GM18870 (cell line): ENCODE data around the gene PNN.
"Not testable (repeated sequence)": the region's sequence is repeated elsewhere in the genome, so short reads cannot be mapped to it uniquely, and the experiment has no call there.

ENCODE experiments used
- ATAC-seq: cut with Tn5 transposase; IDR thresholded peaks from one replicate; pipeline ENCODE4 v1.9.1; 2021; ENCODE audit warnings: moderate library complexity; ENCODE audit not compliant: unreplicated experiment

The PNN gene

DNA sequence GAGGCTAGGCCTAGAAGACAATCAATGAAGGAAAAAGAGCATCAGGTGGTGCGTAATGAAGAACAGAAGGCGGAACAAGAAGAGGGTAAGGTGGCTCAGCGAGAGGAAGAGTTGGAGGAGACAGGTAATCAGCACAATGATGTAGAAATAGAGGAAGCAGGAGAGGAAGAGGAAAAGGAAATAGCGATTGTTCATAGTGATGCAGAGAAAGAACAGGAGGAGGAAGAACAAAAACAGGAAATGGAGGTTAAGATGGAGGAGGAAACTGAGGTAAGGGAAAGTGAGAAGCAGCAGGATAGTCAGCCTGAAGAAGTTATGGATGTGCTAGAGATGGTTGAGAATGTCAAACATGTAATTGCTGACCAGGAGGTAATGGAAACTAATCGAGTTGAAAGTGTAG is 5.5 kb downstream of the PNN start:
- ATAC-seq = no peak

DNA sequence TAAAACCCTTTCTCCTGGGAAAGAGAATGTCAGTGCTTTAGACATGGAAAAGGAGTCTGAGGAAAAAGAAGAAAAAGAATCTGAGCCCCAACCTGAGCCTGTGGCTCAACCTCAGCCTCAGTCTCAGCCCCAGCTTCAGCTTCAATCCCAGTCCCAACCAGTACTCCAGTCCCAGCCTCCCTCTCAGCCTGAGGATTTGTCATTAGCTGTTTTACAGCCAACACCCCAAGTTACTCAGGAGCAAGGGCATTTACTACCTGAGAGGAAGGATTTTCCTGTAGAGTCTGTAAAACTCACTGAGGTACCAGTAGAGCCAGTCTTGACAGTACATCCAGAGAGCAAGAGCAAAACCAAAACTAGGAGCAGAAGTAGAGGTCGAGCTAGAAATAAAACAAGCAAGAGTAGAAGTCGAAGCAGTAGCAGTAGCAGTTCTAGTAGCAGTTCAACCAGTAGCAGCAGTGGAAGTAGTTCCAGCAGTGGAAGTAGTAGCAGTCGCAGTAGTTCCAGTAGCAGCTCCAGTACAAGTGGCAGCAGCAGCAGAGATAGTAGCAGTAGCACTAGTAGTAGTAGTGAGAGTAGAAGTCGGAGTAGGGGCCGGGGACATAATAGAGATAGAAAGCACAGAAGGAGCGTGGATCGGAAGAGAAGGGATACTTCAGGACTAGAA is 6.1 kb downstream of the PNN start:
- no peak for ATAC-seq

DNA sequence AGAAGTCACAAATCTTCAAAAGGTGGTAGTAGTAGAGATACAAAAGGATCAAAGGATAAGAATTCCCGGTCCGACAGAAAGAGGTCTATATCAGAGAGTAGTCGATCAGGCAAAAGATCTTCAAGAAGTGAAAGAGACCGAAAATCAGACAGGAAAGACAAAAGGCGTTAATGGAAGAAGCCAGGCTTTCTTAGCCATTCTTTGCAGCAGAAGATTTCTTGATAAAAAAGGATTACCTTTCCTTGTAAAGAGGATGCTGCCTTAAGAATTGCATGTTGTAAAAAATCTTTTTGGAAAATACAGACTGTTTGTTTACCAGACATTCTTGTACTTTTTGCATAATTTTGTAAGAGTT is 6.6 kb downstream of the PNN start:
- ATAC-seq = no peak

DNA sequence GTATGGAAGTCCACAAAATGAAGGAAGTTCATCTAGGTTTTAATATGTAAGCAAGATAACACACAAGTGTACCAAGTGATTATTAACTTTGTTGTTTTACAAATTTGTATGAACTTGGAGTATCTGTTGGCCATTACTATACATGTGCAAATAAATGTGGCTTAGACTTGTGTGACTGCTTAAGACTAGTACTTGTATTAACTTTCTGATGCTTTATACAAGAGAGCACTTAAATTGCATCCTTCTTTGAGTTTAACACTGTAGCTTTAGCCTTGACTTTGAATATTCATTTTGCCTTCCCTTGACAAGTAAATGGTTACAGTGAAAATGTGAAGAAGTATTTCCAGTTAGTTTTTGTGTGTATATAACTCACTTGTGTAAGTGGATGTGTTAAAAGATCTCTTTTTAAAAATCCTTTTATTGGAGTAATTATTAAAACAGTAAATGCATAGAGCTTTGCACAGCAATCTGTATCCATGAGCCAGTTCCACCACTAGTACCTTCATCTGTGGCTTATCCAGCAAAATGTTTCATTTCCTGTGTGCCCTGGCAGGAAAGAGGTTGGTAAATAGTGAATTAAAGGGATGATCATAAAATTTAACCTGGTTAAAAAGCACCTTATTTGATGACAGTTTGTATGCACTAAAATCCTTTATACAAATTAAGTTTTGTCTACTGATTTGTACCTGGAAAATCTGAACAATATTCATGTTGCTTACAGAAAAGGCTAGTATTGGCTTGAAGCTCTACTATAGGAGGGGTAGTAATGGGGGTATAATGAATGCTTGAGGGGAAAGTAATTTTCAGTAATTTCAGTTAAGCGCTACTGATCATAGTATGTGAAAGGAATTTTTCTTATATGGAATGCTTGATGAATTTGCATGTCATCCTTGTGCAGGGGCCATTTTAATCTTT is 8.0 kb downstream of the PNN start:
- no peak for ATAC-seq

DNA sequence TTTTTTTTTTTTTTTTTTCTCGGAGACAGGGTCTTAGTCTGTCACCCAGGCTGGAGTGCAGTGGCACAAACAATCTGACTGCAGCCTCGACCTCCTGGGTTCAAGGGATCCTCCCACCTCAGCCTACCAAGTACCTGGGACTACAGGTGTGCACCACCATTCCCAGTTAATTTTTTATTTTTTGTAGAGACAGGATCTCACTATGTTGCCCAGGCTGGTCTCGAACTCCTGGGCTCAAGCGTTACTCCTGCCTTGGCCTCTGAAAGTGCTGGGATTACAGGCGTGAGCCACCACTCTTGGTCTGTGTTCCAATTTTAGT is 8.6 kb downstream of the PNN start:
- not testable (repeated sequence) for ATAC-seq

DNA sequence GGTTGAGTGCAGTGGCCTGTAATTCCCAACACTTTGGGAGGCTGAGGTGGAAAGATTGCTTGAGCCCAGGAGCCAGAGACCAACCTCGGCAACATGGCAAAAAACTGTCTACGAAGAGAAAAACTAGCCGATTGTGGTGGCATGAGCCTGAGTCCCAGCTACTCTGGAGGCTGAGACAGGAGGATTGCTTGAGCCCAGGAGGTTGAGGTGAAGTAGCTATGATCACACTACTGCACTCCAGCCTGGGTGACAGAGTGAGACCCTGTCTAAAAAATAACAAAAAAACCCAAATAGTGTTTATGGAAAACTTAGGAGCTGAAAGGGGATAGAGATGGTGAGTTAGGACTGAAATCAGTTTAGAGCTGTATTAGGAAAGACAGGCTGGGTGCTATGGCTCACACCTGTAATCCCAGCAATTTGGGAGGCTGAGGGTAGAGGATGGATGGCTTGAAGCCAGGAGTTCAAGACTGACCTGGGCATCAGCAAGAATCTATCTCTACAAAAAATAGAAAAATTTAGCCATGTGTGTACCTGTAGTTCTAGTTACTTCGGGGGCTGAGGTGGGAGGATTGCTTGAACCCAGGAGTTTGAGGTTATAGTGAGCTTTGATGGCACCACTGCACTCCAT is 9.7 kb downstream of the PNN start:
- no peak for ATAC-seq

DNA sequence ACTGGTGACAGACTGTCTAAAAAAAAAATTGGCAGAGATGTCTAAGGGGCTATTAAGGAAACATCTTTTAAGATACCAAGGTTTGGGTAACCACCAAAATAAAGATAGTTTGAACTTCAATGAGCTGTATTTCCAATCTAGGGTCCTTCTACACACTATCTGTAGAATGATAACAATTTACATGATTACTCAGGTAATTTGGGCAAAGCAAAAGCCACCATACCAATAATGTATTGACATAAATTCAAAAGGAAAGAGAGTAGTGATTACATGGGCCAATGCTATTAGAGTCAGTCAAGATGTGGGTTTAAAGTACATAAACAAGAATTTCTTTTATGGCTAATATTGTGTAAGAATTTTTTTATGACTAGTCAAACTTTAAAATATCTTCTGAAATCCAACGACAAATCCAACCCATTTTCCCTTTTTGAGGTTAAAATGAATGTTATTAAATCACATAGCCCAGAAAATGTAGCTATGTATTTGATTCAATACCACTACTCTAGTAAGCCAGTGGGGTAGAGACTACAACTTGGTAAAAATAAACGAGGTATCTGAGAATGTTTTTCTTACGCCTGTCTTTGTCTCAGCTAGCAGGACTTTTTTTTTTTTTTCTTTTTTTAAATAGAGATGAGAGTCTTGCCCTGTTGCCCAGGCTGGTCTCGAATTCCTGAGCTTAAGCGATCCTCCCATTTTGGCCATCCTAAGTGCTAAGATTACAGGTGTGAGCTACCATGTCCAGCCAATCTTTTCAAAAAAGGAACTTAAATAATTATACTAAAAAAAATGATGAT is 10.4 kb downstream of the PNN start:
- no peak for ATAC-seq

DNA sequence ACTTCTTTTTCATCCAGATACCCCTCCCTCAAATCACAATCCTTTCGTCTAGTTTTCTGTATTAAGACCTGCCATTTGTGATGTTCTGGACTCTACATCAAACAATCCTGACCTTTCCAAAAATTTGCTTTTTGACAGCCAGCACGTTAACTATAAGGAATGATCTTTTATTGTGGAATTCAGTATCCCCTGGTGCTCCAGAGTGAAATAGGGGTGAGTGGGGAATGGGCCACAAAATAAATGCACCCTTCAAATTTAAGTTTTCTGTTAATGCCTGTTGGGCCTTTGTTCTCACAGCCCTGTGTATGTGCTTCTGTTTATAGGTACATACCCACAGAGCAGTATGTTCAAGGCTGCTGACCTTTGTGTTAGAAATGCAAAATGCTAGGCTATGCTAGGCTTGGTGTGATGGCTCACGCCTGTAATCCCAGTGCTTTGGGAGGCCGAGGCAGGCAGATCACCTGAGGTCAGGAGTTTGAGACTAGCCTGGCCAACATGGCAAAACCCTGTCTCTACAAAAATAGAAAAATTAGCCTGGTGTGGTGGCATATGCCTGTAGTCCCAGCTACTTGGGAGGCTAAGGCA is 12.0 kb downstream of the PNN start:
- ATAC-seq = no peak

DNA sequence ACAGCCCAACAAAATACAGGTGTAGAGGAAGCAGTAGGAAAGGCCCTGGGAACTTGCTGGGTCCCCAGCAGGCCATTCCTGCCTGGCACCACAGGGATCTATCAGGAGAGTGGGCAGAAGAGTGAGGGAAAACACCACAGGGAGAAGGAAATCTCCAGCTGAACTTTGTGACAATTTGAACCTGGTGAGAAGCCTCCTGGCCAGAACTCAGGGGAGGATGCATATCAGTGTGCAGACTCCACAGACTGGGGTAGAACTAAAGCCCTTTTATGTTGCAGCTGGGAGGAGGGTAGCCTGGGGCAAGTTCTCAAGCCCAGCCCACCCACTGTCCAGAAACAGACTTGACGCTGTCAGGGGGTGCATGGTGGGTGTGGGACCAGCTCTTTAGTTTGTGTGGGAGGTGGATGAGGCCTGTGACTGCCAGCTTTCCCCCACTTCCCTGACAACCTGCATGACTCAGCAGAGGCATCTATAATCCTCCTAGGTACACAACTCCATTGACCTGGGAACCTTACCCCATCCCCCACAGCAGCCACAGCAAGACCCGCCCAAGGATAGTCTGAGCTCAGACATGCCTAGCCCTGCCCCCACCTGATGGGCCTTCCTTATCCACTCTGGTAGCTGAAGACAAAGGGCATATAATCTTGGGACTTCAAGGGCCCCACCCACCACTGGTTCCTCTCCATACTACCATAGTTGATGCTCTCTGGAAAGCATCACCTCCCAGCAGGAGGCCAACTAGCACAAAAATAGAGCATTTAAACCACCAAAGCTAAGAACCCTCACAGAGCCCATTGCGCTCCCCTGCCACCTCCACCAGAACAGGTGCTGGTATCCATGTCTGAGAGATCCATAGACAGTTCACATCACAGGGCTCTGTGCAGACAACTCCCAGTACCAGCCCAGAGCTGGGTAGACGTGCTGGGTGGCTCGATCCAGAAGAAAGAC is 28.9 kb downstream of the PNN start:
- no peak for ATAC-seq

DNA sequence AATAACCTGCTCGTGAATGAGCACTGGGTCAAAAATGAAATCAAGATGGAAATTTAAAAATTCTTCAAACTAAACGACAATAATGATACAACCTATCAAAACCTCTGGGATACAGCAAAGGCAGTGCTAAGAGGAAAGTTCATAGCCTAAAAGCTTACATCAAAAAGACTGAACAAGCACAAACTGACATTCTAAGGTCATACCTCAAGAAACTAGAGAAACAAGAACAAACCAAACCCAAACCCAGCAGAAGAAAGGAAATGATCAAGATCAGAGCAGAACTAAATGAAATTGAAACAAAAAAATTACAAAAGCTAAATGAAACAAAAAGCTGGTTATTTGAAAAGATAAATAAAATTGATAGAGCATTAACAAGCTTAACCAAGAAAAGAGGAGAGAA is 32.4 kb downstream of the PNN start:
- ATAC-seq = not testable (repeated sequence)

DNA sequence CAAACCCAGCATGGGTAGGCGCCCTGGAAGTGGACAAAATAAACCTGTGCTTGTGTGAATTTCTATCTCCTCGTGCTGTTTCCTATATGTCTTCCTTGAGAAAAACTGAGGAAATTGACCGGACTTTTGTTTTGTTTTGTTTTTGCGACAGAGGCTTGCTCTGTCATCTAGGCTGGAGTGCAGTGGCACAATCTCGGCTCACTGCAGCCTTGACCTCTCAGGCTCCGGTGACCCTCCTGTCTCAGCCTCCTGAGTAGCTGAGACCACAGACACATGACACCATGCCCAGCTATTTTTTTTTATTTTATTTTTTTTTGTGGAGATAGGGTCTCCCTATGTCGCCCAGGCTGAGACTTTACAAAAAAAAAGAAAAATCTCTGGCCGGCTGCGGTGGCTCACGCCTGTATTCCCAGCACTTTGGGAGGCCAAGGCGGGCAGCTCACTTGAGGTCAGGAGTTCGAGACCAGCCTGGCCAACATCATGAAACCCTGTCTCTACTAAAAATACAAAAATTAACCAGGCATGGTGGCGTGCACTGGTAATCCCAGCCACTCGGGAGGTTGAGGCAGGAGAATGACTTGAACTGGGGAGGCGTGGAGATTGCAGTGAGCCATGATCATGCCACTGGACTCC is 36.2 kb downstream of the PNN start:
- ATAC-seq = no peak

DNA sequence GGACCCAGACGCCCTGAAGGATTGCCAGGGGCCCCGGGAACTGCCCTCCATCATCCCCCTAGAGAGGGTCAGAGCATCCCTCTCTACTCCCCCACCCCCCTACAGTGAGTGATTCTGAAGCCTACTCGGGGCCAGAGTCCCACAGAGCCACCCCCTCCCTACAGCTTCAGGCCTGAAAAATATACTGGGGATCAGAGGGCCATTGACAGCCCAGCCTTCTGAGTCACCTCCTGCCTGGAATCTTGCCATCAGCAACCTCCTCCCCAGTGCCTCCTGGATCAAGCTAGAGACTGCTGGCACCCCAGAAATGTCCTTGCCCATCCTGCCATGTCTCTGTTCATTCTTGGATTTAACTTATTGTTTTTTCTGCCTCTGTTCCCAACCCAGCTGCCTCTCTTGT is 37.0 kb downstream of the PNN start:
- no peak for ATAC-seq

DNA sequence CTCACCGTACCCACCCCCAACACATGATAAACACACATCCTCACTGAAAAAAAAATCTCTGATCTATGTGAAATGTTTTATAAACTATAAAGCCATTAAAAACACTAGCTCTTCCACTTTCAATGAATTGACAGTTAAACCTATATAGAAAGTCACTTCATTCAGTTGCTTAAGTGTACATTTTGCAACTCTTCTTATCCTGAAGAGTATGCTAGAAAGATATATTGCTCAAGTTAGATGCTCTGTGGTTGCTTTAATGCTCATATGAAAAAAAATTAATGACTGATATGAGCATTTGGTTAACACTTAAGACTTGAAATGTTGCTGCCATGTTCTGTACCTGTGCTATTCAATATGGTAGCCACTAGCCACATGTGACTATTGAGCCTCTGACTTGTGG is 37.6 kb downstream of the PNN start:
- no peak for ATAC-seq

DNA sequence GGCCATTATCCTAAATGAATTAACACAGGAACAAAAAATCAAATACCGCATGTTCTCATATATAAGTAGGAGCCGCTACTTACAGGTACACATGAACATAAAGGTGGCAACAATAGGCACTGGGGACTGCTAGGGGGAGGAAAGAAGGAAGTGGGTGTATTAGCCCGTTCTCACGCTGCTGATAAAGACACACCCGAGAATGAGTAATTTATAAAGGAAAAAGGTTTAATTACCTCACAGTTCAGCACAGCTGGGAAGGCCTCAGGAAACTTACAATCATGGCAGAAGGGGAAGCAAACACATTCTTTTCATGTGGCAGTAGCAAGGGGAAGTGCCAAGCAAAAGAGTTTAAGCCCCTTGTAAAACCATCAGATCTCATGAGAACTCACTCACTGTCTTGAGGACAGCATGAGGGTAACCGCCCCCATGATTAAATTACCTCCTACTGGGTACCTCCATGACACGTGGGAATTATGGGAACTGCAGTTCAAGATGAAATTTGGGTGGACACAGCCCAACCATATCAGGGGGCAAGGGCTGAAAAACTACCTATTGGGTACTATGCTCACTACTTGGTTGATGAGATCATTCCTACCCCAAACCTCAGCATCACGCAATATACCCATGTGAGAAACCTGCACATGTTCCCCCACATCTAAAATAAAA is 42.3 kb downstream of the PNN start:
- no peak for ATAC-seq

DNA sequence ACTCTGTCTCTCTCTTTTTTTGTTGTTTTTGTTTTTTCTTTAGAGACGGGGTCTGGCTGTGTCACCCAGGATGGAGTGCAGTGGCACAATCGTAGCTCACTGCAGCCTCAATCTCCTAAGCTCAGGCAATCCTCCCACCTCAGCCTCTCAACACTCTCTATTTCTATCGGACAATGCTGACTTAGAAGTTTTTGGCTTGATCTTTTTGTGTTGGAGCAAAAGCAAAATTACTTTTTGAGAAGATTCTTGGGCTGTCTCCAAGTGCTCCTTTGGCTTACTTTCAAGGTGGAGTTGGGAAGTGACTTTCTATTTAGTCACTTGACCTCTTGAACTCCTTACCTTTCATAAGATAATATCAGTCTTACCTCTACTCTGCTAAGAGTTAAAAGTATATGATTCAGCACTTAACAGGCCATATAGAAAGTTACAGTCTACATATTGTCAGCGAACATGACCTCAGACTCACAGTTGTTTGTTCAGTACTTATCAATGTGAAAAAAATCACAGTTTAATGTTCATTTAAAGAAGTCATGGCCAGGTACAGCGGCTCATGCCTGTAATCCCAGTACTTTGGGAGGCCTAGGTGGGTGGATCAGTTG is 43.2 kb downstream of the PNN start:
- no peak for ATAC-seq

DNA sequence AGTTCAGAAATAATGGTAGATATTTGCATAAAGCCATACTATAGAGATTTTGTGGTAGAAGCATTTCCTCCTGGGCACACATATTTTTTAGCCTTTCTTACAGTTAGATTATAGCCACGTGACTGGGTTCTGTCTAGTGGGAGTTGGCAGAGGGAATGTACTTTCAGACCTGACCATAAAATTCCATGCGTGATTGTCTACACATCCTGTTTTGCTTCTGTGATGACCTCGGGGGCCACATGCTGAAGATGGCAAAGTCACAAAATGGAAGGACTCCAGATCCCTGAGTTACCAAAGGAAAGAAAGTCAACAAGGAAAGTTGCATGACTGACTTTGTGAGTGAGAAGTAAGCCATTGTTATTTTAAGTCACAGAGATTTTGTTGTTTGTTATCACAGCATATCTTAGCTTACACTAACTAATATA is 44.0 kb downstream of the PNN start:
- no peak for ATAC-seq

DNA sequence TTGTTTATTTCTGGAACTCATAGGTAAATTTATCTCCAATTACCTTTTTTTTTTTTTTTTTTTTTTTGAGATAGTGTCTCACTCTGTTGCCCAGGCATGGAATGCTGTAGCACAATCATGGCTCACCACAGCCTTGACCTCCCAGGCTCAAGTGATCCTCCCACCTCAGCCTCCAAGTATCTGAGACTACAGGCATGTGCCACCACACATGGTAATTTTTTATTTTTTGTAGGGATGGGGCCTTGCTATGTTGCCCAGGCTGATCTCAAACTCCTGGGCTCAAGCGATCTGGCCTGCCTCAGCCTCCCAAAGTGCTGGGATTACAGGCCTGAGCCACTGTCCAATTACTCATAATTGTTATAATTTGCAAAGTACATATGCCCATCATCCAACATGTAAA is 45.4 kb downstream of the PNN start:
- ATAC-seq = not testable (repeated sequence)

DNA sequence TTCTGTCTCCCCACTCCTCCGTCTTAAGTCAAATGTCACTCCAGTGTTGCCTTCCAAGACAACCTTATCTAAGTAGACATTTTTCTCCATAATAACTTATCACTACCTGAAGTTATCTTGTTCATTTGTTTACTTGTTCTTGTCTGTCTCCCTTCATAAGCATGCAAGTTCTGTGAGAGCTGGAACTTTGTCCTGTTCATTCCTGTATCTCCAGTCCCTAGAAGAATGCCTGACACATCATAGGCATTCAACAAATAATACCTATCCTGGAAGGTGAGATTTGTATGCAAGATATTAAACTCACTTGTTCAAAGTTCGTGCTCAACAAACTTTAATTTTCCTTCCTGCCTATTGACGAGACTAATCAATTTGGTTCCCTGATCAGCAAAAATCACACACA is 53.0 kb downstream of the PNN start:
- ATAC-seq = no peak
